NCI-H345 treated with DMSO at 0.1 percent for 48 hours (cell line): ENCODE data around the gene HSD3B2.

Experiments
- DNase-seq: peaks from one replicate; lab custom pipeline; 2025; ENCODE audit not compliant: unreplicated experiment; lab: John Stamatoyannopoulos, UW

The HSD3B2 gene

GRCh38 chr1:119396982-119397381, 18.0 kb upstream of the HSD3B2 start:
- no peak for DNase-seq

GRCh38 chr1:119397986-119398385, 17.0 kb upstream of the HSD3B2 start:
- DNase-seq: no peak

GRCh38 chr1:119404736-119405135, 10.2 kb upstream of the HSD3B2 start:
- no peak for DNase-seq

DNA sequence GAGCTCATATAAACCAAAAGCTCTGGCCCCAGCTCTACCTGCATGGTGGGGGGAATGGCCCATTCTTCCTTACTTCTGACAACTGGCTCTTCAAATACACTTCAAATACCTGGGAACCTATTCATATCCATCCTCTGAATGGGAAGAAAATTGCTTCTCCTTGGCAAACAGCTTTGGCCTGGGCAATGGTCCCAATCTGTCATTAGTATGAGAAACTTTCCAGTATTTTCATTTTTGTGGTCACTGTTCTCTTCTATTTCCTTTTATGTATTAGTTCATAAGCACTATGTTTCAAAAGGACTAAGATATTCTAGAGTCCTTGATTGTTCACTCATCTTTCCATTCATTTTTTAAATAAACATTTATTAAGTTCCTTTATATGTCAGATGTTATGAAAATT, 5.2 kb upstream of the HSD3B2 start:
- DNase-seq: no peak

DNA sequence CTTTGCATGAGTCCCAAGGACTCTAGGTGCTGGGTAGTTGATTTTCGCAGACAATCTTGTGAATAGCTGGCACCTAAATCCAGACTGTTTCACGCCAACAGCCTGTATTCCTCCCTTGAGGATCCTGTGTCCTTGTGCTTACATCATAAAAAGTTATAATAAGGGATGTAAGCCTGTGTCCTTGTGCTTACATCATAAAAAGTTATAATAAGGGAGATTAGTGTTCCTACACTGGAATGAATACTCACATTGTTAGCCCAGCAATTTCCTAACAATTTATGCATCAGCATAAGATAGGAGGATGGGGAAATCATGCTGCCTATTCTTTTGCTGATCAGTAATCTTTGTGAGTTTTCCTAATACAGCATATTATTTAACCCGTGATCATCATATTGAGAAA, 4.0 kb upstream of the HSD3B2 start:
- DNase-seq: no peak

- no peak for DNase-seq
Measured at GRCh38 chr1:119416006-119416640, 1.2 kb downstream of the HSD3B2 start.

DNA sequence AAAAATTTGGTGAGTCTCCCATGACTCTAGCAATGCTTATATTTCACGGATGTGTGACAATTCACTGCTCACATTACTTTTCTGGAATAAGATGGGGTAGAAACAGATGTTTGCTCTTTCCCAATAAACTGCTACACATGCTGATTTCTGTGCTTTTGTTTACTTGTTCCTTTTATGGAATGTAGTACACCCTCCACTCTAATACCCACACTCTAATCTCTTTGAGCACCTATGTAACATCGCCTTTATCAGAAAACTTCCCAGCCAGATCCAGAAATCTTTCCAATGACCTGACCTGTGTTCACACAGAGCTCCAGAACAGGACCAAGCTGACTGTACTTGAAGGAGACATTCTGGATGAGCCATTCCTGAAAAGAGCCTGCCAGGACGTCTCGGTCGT, 4.2 kb downstream of the HSD3B2 start:
- no peak for DNase-seq

- no peak for DNase-seq
Measured at GRCh38 chr1:119420638-119421037, 5.7 kb downstream of the HSD3B2 start.

GRCh38 chr1:119422631-119423030, 7.7 kb downstream of the HSD3B2 start:
- no peak for DNase-seq

- no peak for DNase-seq
Measured at GRCh38 chr1:119428991-119429390, 14.0 kb downstream of the HSD3B2 start.

GRCh38 chr1:119429687-119430086, 14.7 kb downstream of the HSD3B2 start:
- DNase-seq: no peak

GRCh38 chr1:119430486-119430885, 15.5 kb downstream of the HSD3B2 start:
- no peak for DNase-seq

- no peak for DNase-seq
Measured at GRCh38 chr1:119431836-119432235, 16.9 kb downstream of the HSD3B2 start.

- DNase-seq: no peak
Measured at GRCh38 chr1:119435052-119435451, 20.1 kb downstream of the HSD3B2 start.

DNA sequence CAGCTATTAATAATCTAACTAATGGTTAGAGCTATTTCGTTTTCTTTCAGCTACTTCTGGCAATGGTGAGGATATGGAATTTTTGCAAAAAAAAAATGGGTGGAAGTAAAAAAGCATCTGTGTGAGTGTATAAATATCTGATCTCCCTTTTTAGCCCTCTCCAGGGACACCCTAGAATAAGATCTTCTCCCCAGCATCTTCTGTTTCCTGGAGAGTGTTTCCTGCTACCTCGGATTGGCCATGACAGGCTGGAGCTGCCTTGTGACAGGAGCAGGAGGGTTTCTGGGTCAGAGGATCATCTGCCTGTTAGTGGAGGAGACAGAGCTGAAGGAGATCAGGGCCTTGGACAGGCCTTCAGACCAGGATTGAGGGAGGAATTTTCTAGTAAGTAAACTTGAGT, 23.8 kb downstream of the HSD3B2 start:
- no peak for DNase-seq

DNA sequence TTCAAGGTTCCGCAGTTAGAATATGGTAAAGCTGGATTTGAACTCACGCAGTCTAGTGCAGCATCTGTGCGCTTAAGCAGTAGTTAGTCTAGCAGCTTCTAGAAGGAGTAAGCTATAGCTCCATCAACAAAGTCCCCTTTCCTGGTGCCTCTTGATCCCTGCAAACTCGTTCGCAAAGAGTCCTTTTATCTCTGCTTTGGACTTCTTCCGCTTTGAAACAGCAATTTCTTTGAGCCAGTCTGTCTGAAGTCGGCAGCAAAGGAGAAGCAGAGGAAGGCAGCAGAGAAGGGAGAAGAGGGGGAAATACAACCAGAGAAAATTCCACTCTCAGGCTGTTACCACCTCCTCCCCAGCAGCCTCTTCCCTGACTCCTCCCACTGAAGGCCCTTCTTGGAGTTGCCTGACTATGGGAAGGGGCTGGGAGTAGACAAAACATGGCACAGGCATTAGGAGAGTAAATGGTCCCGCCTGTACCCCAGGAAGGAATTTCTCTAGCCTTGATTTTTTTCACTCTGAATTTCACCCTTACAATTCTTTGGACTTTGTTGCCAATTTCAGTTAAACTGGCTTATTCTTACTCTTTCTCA, 25.9 kb downstream of the HSD3B2 start:
- no peak for DNase-seq

DNA sequence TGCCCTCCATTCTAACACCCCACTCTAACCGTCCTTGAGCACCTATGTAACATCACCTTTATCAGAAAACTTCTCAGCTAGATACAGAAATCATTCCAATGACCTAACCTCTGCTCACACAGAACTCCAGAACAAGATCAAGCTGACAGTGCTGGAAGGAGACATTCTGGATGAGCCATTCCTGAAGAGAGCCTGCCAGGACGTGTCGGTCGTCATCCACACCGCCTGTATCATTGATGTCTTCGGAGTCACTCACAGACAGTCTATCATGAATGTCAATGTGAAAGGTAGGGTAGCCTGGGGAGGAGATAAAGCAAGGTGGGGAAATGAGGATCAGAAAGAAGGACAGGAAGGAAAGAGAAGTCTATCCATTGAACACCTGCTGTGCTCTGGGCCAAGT, 27.8 kb downstream of the HSD3B2 start:
- no peak for DNase-seq

- no peak for DNase-seq
Measured at GRCh38 chr1:119446321-119446720, 31.4 kb downstream of the HSD3B2 start.

DNA sequence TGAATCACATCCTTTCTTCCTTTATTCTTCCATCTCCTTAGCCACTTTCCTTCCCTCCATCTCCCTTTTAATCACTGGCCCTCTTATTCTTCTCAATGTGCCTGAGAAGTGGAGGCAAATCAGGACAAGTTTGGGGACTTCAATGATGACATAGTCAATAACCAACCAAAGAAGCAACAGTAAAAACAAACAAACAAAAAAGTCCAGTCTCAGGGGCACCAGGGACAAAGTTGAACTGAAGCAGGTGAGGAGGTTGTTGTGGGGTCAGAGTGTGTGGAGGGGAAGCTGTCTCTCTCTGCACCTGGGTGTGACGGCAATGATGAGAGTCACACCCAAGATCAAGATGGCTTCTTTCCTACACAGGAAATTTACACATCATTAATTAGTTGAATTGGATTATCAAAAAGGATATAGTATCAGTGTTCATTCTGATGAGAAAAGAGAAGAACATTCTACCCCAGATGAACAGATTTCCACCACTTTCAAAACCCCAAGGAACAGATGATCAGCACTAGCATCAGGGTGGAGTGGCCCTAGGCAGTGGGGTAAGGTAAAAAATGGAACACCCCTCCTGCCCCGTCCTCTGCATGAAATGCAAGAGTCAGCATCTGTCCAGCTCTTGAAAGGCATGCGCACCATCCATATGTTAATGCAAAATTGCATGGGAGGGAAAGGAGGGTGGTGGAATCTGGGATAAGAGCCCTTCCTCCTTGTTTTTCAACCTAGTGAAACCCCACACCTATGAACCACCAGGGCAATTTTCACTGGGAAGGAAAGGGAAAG, 32.6 kb downstream of the HSD3B2 start:
- DNase-seq: no peak

DNA sequence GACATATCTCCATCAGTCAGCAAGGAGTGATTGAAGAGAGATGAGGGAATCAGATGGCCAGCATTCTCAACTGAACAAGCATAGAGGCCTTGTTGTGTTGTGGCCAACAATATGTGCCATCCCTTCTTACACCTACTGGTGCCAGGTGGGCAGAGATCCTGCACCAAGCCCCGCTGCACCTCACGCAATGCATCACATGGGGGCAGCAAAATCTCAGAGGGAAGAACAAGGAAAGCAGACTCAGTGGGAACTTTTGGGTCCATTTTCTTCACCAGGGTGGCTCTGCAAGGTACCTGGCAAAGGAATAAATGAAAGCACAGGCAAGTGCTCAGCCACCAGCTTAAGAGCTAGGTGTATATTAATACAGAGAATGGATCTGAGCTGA, 33.2 kb downstream of the HSD3B2 start:
- DNase-seq: no peak

- no peak for DNase-seq
Measured at GRCh38 chr1:119449971-119450370, 35.0 kb downstream of the HSD3B2 start.

GRCh38 chr1:119451158-119451557, 36.2 kb downstream of the HSD3B2 start:
- DNase-seq: no peak
